T-helper 1 cell (primary cell): Measurements from ENCODE around the gene TMEM117.
A peak's percentile ranks its signal among the peaks of the same experiment; 100 is the strongest.
"Not testable (repeated sequence)": the region's sequence is repeated elsewhere in the genome, so short reads cannot be mapped to it uniquely, and the experiment has no call there.

Experiments
- DNase-seq, 5 donors: peaks; one replicate each; pipeline ENCODE4 v3.0.0-alpha.2; 2012 to 2020

The TMEM117 gene

DNA sequence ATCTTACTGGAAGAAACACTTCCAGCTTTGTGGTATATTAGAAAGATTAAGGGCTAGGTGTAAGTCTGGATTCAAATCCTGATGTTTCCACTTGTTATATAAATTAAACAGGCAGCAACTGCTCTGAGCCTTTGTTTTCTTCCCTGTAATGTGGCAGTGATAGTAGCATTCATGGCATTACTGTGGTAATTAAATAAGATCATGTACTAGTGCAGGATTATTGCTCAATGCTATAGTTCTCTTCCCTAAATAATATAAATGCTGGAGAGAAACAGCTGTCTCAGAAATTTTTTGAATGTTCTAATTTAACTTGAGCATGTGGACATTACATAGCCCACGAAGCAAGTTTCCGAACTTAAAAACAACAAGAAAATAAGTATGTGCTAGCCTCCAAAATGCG is 5.4 kb downstream of the TMEM117 start:
- no peak for DNase-seq

- no peak for DNase-seq
These were observed 6.4 kb downstream of the TMEM117 start for GRCh38 chr12:43842259-43842658.

- not testable (repeated sequence) for DNase-seq
These were observed 11.7 kb downstream of the TMEM117 start for GRCh38 chr12:43847425-43848225.

- no peak for DNase-seq
These were observed 12.3 kb downstream of the TMEM117 start for GRCh38 chr12:43848226-43848507.

GRCh38 chr12:43848786-43849185 is 12.9 kb downstream of the TMEM117 start:
- DNase-seq, result no peak

DNA sequence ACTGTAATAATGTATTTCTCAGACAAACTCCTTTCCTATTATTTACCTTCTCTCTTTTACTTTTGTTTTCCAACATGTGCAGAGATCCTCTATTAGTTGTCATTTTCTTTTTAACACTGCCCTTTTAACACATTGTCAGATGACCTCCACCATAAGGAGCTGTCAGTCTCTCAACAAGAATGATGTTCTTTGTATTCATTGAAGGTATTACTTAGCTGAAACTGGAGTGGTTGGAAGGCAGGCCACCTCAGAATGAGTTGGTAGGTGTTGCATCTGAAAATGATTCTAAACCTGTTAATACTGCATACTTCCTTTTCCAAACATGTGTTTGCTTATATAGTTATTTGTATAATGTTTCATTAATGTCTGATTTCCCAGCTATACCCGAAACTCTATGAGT is 16.9 kb downstream of the TMEM117 start:
- DNase-seq, result no peak

DNA sequence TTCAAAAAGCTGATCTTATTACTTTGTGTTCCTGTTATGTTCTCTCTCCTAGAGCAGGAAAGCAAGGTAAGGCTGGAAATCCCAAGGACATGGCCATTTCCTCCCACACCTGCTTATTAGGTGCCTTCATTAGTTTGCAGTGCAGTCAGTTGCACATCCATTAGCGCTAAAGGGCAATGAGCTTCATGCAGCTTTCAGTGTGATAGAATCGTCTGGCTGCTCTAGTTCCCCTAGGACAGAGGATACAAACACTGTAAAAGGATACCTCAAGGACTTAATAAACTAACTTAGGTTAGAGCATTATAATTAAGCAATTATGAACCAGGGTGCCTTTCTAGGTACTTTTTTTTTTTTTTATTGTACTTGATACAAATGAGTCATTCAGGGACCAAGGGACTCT is 21.1 kb downstream of the TMEM117 start:
- DNase-seq, result no peak

GRCh38 chr12:43858096-43858495 is 22.2 kb downstream of the TMEM117 start:
- no peak for DNase-seq

- DNase-seq, result no peak
These were observed 23.1 kb downstream of the TMEM117 start for GRCh38 chr12:43858991-43859390.

- no peak for DNase-seq
These were observed 25.3 kb downstream of the TMEM117 start for GRCh38 chr12:43861015-43861839.

DNA sequence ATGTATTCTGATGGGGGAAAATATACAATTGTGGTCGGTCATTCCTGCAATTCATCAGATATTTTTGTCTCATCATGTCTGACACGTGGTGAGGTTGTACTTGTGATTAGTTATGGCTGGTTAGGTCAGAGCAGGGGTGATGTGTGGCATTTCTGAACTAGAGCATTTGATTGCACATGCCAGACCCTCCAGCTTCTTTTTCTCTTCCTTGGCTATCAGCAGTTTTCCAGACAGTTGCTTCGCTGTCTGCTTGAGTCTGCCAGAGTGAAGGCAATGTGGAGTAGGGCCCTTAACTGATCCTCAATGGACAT is 25.9 kb downstream of the TMEM117 start:
- no peak for DNase-seq

DNA sequence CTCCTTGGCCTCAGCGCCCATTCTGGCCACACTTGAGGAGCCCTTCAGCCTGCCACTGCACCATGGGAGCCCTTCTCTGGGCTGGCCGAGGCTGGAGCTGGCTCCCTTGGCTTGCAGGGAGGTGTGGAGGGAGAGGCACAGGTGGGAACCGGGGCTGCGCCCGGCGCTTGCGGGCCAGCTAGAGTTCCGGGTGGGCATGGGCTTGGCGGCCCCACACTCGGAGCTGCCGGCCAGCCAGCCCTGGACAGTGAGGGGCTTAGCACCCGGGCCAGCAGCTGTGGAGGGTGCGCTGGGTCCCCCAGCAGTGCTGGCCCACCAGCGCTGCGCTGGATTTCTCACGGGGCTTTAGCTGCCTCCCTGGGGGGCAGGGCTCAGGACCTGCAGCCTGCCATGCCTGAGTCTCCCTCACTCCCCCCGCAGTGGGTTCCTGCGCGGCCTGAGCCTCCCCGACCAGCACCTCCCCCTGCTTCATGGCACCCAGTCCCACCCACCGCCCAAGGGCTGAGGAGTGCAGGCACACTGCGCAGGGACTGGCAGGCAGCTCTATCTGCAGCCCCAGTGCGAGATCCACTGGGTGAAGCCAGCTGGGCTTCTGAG is 28.0 kb downstream of the TMEM117 start:
- no peak for DNase-seq

GRCh38 chr12:43864557-43864956 is 28.7 kb downstream of the TMEM117 start:
- not testable (repeated sequence) for DNase-seq

DNA sequence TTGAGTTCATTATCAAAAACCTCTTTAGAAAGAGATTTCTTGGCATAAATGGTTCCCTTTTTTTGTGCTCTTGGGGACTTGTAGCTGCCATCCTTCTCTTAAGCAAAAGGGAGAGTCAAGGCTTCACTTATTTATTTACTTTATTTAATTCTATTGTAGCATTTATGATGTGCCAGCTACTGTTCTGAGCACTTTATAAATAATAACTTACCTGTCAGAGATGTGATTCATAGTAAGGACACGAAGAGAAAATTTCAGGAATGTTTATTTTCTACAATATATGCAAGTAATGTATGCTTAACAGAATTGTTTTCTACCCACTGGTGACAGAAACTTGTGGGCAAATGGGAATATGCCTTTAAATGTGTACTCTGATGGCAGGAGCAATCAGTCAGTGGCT is 33.3 kb downstream of the TMEM117 start:
- no peak for DNase-seq

DNA sequence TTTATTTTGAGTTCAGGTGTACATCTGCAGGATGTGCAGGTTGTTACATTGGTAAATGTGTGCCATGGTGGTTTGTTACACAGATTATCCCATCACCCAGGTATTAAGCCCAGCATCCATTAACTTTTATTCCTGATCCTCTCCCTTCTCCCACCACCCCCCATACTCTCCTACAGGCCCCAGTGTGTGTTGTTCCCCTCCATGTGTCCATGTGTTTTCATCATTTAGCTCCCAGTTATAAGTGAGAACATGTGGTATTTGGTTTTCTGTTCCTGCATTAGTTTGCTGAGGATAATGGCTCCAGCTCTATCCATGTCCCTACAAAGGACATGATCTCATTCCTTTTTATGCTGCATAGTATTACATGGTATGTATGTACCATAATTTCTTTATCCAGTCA is 33.9 kb downstream of the TMEM117 start:
- DNase-seq, result not testable (repeated sequence)

GRCh38 chr12:43871258-43871657 is 35.4 kb downstream of the TMEM117 start:
- not testable (repeated sequence) for DNase-seq

GRCh38 chr12:43872396-43872795 is 36.5 kb downstream of the TMEM117 start:
- no peak for DNase-seq

DNA sequence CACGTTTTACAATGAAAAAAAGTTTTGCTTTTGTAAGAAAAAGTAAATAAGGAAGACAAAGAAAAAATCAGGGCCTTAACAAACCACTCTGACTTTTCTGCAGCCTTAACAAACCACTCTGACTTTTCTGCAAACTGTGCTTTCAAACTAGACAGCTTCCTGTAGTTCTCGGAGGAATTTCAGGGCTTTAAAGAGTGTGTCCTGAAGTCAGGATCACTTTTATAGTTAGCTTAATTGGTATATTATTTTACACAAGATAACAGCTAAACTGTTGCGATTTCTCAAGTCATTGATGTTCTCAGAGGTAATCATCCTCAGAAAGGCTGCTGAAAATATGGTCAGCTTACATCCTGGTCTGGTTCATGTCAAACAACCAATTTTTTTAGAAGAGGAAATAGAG is 42.2 kb downstream of the TMEM117 start:
- no peak for DNase-seq

DNA sequence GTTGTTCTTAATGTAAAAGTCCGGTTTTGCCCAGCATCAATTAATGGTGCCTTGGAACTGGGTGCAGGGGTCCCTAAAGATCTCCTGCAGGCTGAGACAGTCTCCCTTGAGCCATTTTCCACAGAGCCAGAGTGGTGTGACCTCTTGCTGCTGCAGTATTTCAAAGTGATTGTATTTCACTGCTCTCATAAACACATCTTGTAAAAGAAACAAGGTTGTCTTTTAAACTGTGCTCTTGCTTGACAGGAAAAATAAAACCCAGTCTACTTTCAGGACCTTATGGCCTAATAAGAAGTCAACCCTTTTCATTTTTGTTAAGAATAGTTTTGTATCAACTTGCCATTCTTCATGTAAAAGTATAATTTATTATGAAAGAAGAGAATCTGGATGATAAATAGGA is 44.7 kb downstream of the TMEM117 start:
- no peak for DNase-seq

DNA sequence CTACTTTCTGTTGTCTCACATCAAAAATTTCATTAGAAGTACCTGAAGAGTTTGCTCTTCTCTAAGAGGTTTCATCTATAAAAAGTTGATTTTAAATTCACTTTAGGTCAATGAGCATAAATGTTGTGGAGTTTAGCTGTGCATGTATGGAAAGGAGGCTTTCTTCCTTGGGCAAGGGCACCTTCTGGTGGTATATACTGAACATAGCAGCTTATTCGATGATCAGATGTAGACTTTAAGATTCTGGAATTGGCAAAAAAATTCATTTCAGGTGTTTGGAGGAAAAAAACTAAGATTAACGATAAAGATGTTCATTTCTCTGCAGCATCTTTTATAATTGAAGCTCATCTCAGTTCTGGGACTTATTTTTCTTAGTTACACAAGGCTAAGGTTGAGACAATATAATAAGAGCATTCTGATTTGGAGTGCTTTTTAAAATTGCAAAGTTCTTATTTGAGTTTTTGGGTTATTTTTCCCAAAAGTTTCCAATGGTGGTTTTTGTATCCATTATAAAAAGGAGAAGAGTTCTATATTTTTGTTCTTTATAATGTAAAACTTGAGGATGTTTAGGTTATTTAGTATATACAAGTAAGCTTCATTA is 46.8 kb downstream of the TMEM117 start:
- peak in 3 of 5 donors; percentile 5 to 42 (median 14) for DNase-seq

DNA sequence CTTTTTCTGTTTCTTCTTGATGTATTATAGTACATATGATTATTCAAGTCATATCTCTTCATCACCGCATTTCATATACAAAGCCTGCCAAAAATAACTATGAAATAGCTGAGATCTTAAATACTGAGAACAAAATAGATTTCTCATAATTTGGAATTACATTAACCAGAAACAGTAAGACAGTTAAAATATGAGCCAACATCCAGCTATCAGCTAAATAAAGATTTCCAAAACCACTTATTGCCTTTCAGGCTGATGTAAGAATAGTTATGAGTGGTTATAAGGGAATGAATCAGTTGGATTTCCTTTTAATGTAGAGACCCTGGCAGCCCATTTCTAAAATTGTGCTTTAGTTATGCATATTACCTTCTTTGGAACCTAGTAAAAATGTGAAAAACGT is 47.4 kb downstream of the TMEM117 start:
- no peak for DNase-seq

GRCh38 chr12:43883748-43884147 is 47.9 kb downstream of the TMEM117 start:
- DNase-seq, result no peak

DNA sequence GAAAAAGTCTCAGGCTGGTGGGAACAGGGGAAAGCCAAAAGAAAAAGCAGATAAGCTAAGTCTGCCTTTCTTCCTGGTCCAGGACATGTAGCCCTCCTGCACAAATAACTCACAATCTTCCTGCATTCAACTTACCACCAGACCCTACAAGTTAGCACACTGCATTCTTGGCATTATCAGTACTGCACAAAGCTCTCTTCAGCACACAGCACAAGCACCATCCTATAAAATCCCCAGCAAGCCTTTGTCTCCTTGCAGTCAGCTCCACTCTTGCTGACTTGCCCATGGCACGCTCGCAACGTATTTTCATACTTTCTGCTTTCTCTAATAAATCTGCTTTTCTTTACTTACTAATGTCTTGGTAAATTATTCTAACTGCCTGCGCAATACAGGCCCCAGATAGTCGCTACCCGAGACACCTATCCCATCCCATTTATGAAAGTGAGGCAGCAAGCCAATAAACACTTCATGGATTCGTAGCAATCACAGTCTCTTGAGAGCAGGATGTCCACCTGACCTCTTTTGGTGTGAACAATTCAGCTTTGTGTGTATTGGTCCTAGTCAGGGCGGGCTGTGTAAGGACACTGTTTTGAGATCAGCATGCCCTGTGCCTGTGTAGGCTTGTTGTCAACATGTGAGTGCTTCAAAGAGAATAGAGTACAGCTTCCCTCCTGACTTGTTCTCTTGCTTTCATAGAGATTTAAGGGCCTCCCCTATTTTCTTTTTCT is 49.0 kb downstream of the TMEM117 start:
- DNase-seq, result no peak
